IPS-NIHi7 (cell line): ENCODE measurements around the gene SAFB2.

Source experiments
- DNase-seq: peaks from one replicate; pipeline ENCODE4 v3.0.0; 2012; ENCODE audit warnings: mixed read lengths; ENCODE audit errors: extremely low spot score

The SAFB2 gene

GRCh38 chr19:5607318-5608275, 15.0 kb downstream of the SAFB2 start:
- no peak for DNase-seq

- DNase-seq = no peak
Observed at GRCh38 chr19:5605362-5605761, 17.2 kb downstream of the SAFB2 start.

GRCh38 chr19:5603626-5604025, 18.9 kb downstream of the SAFB2 start:
- no peak for DNase-seq

GRCh38 chr19:5600797-5601196, 21.8 kb downstream of the SAFB2 start:
- DNase-seq = no peak

- DNase-seq = no peak
Observed at GRCh38 chr19:5595745-5596144, 26.8 kb downstream of the SAFB2 start.

- no peak for DNase-seq
Observed at GRCh38 chr19:5595129-5595528, 27.4 kb downstream of the SAFB2 start.

GRCh38 chr19:5594521-5594950, 28.0 kb downstream of the SAFB2 start:
- DNase-seq = no peak

- DNase-seq = no peak
Observed at GRCh38 chr19:5593343-5594255, 29.0 kb downstream of the SAFB2 start.

GRCh38 chr19:5592531-5593342, 29.8 kb downstream of the SAFB2 start:
- DNase-seq = no peak

GRCh38 chr19:5591476-5591875, 31.1 kb downstream of the SAFB2 start:
- no peak for DNase-seq

GRCh38 chr19:5590865-5591154, 31.8 kb downstream of the SAFB2 start:
- DNase-seq = no peak

- no peak for DNase-seq
Observed at GRCh38 chr19:5590151-5590864, 32.3 kb downstream of the SAFB2 start.

- no peak for DNase-seq
Observed at GRCh38 chr19:5588906-5589676, 33.5 kb downstream of the SAFB2 start.

- no peak for DNase-seq
Observed at GRCh38 chr19:5588441-5588840, 34.1 kb downstream of the SAFB2 start.

GRCh38 chr19:5587661-5588060, 34.9 kb downstream of the SAFB2 start:
- no peak for DNase-seq

- DNase-seq = no peak
Observed at GRCh38 chr19:5587071-5587455, 35.5 kb downstream of the SAFB2 start.

GRCh38 chr19:5586300-5587070, 36.1 kb downstream of the SAFB2 start:
- DNase-seq = no peak

GRCh38 chr19:5585461-5586299, 36.9 kb downstream of the SAFB2 start:
- peak; percentile 86 for DNase-seq

GRCh38 chr19:5580161-5580571, 42.4 kb downstream of the SAFB2 start:
- no peak for DNase-seq
